GM18870 (cell line): Measurements from ENCODE around the gene OR2T29.
A peak's percentile ranks its signal among the peaks of the same experiment; 100 is the strongest.
"Not testable (repeated sequence)": the region's sequence is repeated elsewhere in the genome, so short reads cannot be mapped to it uniquely, and the experiment has no call there.

Experiments used
- ATAC-seq: cut with Tn5 transposase; IDR thresholded peaks from one replicate; pipeline ENCODE4 v1.9.1; 2021; ENCODE audit warnings: moderate library complexity; ENCODE audit not compliant: unreplicated experiment

OR2T29 gene, protein sequence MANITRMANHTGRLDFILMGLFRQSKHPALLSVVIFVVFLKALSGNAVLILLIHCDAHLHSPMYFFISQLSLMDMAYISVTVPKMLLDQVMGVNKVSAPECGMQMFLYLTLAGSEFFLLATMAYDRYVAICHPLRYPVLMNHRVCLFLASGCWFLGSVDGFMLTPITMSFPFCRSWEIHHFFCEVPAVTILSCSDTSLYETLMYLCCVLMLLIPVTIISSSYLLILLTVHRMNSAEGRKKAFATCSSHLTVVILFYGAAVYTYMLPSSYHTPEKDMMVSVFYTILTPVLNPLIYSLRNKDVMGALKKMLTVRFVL

GRCh38 chr1:248562672-248563071 is at the start of gene OR2T29:
OR2T29 (minus strand) TSS chr1:248562772; CDS start chr1:248559491, 3,281 bp downstream.
- ATAC-seq, result not testable (repeated sequence)

- no peak for ATAC-seq
These were observed 49.4 kb upstream of the OR2T29 start for GRCh38 chr1:248611883-248612414.

DNA sequence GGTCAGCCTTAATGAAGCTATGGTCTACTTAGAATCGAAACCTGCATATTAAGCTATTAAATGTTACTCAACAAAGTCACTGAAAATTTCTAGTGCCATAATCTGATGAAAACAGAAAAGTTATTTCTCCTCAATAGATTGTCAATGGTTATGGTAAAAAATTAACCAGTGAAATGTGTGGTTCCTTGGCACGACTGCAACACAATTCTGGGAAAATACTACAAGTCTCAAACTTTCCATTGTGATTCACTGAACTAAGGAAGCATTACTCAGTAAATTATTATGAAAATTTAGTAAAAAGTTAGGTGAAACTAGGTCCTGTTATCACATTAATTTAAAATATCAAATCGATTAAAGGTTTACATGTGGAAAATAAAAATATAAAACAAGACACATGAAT is 47.7 kb upstream of the OR2T29 start:
- no peak for ATAC-seq

DNA sequence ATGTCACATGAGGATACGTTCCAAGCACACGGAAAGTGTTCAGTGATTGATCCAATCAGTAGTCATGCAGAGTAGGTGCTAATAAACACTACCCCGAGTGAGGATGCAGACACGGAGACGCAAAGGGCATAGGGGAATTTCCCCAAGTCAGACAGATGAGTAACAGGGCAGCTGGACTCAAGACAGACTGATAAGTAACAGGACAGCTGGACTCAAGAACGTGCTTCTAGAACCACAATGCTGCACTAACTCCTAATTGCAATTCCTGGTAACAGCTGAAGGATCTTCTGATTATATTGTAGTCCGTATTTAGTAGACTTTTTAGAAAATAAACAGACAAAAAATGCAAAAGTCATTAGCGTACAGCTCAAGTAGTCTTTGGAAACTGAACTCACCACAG is 36.8 kb upstream of the OR2T29 start:
- ATAC-seq, result no peak

- ATAC-seq, result no peak
These were observed 35.0 kb upstream of the OR2T29 start, which contains the start of gene OR2T10 for GRCh38 chr1:248597589-248597988. OR2T10 (minus strand) TSS chr1:248597700; CDS start chr1:248593768, 3,932 bp downstream.

GRCh38 chr1:248596615-248597014 is 34.0 kb upstream of the OR2T29 start:
- no peak for ATAC-seq

DNA sequence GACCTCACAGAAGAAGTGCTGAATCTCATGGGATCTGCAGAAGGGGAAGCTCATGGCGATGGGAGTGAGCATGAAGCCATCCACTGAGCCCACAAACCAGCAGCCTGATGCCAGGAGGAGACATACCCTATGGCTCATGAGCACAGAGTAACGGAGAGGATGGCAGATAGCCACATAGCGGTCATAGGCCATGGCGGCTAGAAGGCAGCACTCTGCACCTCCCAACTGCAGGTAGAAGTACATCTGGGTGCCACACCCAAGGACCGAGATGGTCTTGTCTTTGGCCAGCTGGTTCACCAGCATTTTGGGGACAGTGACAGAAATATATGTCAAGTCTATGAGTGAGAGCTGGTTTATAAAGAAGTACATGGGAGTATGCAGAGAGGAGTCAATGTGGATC is 30.7 kb upstream of the OR2T29 start:
- no peak for ATAC-seq

- ATAC-seq, result no peak
These were observed 30.1 kb upstream of the OR2T29 start for GRCh38 chr1:248592655-248593054.

DNA sequence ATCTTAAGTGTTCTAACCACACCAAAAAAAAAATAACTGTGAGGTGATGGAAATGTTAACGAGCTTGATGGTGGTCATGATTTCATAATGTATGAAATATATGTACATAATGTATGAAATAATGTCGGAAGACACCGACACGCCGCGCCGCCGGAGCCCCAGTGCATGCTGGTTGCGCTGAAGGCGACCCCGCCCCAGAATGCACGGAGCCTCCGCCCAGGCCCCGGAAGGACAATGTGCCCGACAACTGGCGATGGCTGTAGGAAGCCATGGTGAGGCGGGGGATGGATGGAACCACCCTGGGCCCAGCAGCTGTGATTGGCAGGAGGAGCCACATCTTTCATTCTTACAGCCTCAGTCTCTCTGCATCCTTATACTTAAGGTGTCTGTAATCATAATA is 27.5 kb upstream of the OR2T29 start:
- no peak for ATAC-seq

DNA sequence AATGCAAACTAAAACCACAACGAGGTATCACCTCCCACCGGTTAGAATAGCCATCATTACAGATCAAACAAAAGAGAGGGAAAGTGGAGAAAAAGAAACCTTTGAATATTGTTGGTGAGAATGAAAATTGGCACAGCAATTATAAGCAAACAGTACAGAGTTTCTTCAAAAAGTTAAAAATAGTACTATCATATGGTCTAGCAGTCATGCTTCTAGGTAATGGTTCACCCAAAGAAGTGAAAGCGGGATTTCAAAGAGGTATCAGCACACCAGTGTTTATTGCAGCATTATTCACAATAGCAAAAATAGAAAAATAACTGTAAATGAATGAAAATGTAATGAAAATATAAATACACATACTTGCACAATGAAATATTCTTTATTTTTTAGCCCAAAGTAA is 26.8 kb upstream of the OR2T29 start:
- no peak for ATAC-seq

GRCh38 chr1:248585266-248585665 is 22.7 kb upstream of the OR2T29 start:
- no peak for ATAC-seq

- ATAC-seq, result no peak
These were observed 13.8 kb upstream of the OR2T29 start for GRCh38 chr1:248576260-248576980.

GRCh38 chr1:248574657-248575056 is 12.1 kb upstream of the OR2T29 start, which contains the start of gene OR2T34:
OR2T34 (minus strand) TSS chr1:248574757; CDS start chr1:248574757, 0 bp downstream.
- ATAC-seq, result not testable (repeated sequence)

GRCh38 chr1:248573856-248574255 is 11.3 kb upstream of the OR2T29 start:
- ATAC-seq, result not testable (repeated sequence)

GRCh38 chr1:248572049-248572448 is 9.5 kb upstream of the OR2T29 start:
- ATAC-seq, result peak; percentile 88

- ATAC-seq, result not testable (repeated sequence)
These were observed 8.2 kb upstream of the OR2T29 start for GRCh38 chr1:248570811-248571210.

DNA sequence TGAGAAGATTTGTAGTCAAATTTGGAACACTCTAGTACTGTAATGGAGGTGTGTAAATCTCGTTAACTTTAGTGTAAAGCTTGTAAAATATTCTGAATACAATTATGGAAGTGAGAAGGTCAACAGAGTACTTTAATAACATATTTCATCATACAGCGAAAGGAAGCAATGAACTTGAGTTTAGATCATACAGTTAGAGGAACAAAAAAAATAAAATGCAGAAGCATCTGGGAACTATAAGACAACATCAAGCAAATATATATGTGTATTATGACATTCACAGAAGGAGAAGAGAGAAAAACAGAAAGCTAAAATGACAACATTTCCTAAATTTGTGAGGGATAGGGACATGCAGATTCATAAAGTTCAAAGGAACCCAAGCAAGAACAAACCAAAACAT is 6.5 kb upstream of the OR2T29 start:
- not testable (repeated sequence) for ATAC-seq

- ATAC-seq, result peak; percentile 70
These were observed 3.2 kb upstream of the OR2T29 start for GRCh38 chr1:248565530-248566373.

DNA sequence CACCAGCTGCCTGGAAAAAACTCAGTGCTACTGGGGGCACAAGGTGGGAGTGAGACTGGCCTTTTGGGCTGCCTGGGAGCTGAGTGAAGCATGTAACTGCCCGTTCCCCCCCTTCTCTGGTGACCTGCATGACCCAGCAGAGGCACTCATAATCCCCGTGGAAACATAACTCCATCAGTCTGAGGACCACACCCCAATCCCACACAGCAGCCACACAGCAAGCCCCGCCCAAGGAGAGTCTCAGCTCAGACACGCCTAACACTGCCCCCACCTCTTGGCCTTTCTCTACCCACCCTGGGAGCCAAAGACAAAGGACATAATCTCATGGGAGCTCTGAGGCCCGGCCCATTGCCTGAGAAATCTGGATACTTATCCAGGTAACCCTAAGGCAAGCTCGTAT is 11.5 kb downstream of the OR2T29 start:
- not testable (repeated sequence) for ATAC-seq

- ATAC-seq, result not testable (repeated sequence)
These were observed 15.2 kb downstream of the OR2T29 start for GRCh38 chr1:248547383-248547782.

- not testable (repeated sequence) for ATAC-seq
These were observed 25.1 kb downstream of the OR2T29 start for GRCh38 chr1:248537449-248537848.
